Activated CD8-positive, alpha-beta memory T cell treated with anti-CD3 and anti-CD28 coated beads, Interleukin-2, amount 10 ng/mL, durations not matched to agents 7 days and 5 days (primary cell): ENCODE results near the gene ANK3. TPM values are rescaled to one million over a fixed set of nuclear protein-coding genes. Genes with fewer than 3 reads are reported as not detected.

Experiments used
- ATAC-seq: fragments of 150-1000 bp; cut with Tn5 transposase; one replicate; pipeline ENCODE4 v1.10.0; 2021; ENCODE audit warnings: moderate library complexity
- CTCF ChIA-PET: fragments of 350-600 bp; sonication (Branson Sonifier 250); formaldehyde crosslinking; loops from one replicate; lab custom pipeline; 2021; ENCODE audit warnings: antibody characterized with exemption; lab: Charles Lee
- DNase-seq: peaks from one replicate; pipeline ENCODE4 v3.0.0-alpha.2; 2020
- H3K27ac Mint-ChIP-seq: one replicate; pipeline ENCODE4 v1.8.0; 2021; ENCODE audit warnings: mild to moderate bottlenecking, mixed read lengths
- H3K27me3 Mint-ChIP-seq: one replicate; pipeline ENCODE4 v1.8.0; 2021; ENCODE audit warnings: mixed read lengths
- H3K36me3 Mint-ChIP-seq: one replicate; pipeline ENCODE4 v1.8.0; 2021; ENCODE audit warnings: mild to moderate bottlenecking, mixed read lengths
- H3K4me1 Mint-ChIP-seq: one replicate; pipeline ENCODE4 v1.8.0; 2021; ENCODE audit warnings: mixed read lengths
- H3K4me3 Mint-ChIP-seq: one replicate; pipeline ENCODE4 v1.8.0; 2021; ENCODE audit warnings: mild to moderate bottlenecking, moderate library complexity, mixed read lengths
- H3K9me3 Mint-ChIP-seq: one replicate; pipeline ENCODE4 v1.8.0; 2022; ENCODE audit warnings: low read depth, mixed read lengths
- total RNA-seq, 2 experiments: library from RNA; stranded (reverse); gene quantifications; one replicate each; pipeline ENCODE4 v1.2.3, GENCODE V29; 2021

The ANK3 gene
- total RNA-seq, 2 experiments from 2014 or later = 2.9 to 10.6 TPM

GRCh38 chr10:60186315-60187071 lies 203.2 kb downstream of the ANK3 start:
- H3K4me1 Mint-ChIP-seq = no peaks in the 10 kb centered on the region

GRCh38 chr10:60185421-60185820 lies 204.3 kb downstream of the ANK3 start:
- no peak for ATAC-seq

More at GRCh38 chr10:60186315-60187071, 203.2 kb downstream of the ANK3 start:
- DNase-seq (no peak), ATAC-seq (no peak)
- no peak overlapping the region for H3K27ac Mint-ChIP-seq
- H3K4me3 Mint-ChIP-seq = no peak overlapping the region
- no peaks in the 10 kb centered on the region for H3K36me3 Mint-ChIP-seq
- CTCF ChIA-PET = no interaction called here
- no peaks in the 10 kb centered on the region for H3K9me3 Mint-ChIP-seq
- peaks cover 7% of the 10 kb centered on the region for H3K27me3 Mint-ChIP-seq

GRCh38 chr10:60182691-60183090 lies 207.0 kb downstream of the ANK3 start:
- DNase-seq = no peak
- no peaks in the 10 kb centered on the region for H3K4me1 Mint-ChIP-seq
- no peak overlapping the region for H3K27ac Mint-ChIP-seq
- no peaks in the 10 kb centered on the region for H3K9me3 Mint-ChIP-seq
- CTCF ChIA-PET = no interaction called here
- no peak for ATAC-seq
- H3K36me3 Mint-ChIP-seq = no peaks in the 10 kb centered on the region
- H3K27me3 Mint-ChIP-seq = no peaks in the 10 kb centered on the region
- H3K4me3 Mint-ChIP-seq = no peak overlapping the region

More at GRCh38 chr10:60185421-60185820, 204.3 kb downstream of the ANK3 start:
- Mint-ChIP-seq H3K4me3 (no peak overlapping the region), H3K9me3 (no peaks in the 10 kb centered on the region), H3K27ac (no peak overlapping the region), H3K4me1 (no peaks in the 10 kb centered on the region), H3K27me3 (no peaks in the 10 kb centered on the region), H3K36me3 (no peaks in the 10 kb centered on the region)
- CTCF ChIA-PET = interaction anchor here (0.6 kb wide), 1 partner anchor 33 kb away, joined by 3 read pairs; no protein-coding TSS in a partner anchor
- DNase-seq = no peak

GRCh38 chr10:60176925-60177324 lies 212.8 kb downstream of the ANK3 start:
- CTCF ChIA-PET = no interaction called here
- ATAC-seq = no peak
- Mint-ChIP-seq H3K4me3 (no peak overlapping the region), H3K36me3 (no peaks in the 10 kb centered on the region), H3K27ac (no peak overlapping the region), H3K4me1 (no peaks in the 10 kb centered on the region), H3K9me3 (no peaks in the 10 kb centered on the region), H3K27me3 (no peaks in the 10 kb centered on the region)
- DNase-seq = no peak

GRCh38 chr10:60175441-60175971 lies 214.2 kb downstream of the ANK3 start:
- Mint-ChIP-seq H3K36me3 (no peaks in the 10 kb centered on the region), H3K27me3 (no peaks in the 10 kb centered on the region), H3K4me3 (no peak overlapping the region), H3K4me1 (no peaks in the 10 kb centered on the region), H3K9me3 (no peaks in the 10 kb centered on the region), H3K27ac (no peak overlapping the region)
- DNase-seq = no peak
- CTCF ChIA-PET = no interaction called here
- ATAC-seq = no peak

GRCh38 chr10:60172363-60172990 lies 217.2 kb downstream of the ANK3 start:
- no peak overlapping the region for H3K4me3 Mint-ChIP-seq
- H3K4me1 Mint-ChIP-seq = no peaks in the 10 kb centered on the region
- no peak for ATAC-seq
- no peaks in the 10 kb centered on the region for H3K36me3 Mint-ChIP-seq
- no peak for DNase-seq
- no peak overlapping the region for H3K27ac Mint-ChIP-seq
- no peaks in the 10 kb centered on the region for H3K9me3 Mint-ChIP-seq
- CTCF ChIA-PET = no interaction called here
- H3K27me3 Mint-ChIP-seq = no peaks in the 10 kb centered on the region

- H3K9me3 Mint-ChIP-seq = no peaks in the 10 kb centered on the region
- no peaks in the 10 kb centered on the region for H3K36me3 Mint-ChIP-seq
- no peak overlapping the region for H3K4me3 Mint-ChIP-seq
- CTCF ChIA-PET = no interaction called here
- no peak for DNase-seq
- H3K27ac Mint-ChIP-seq = no peak overlapping the region
- ATAC-seq = no peak
- H3K27me3 Mint-ChIP-seq = no peaks in the 10 kb centered on the region
- no peaks in the 10 kb centered on the region for H3K4me1 Mint-ChIP-seq
These were observed 218.2 kb downstream of the ANK3 start for GRCh38 chr10:60171436-60172013.

- CTCF ChIA-PET = no interaction called here
These were observed 219.4 kb downstream of the ANK3 start for GRCh38 chr10:60170250-60170649.

GRCh38 chr10:60169111-60169510 lies 220.6 kb downstream of the ANK3 start:
- H3K9me3 Mint-ChIP-seq = no peaks in the 10 kb centered on the region
- CTCF ChIA-PET = no interaction called here
- H3K4me3 Mint-ChIP-seq = no peak overlapping the region
- DNase-seq (no peak), ATAC-seq (no peak)
- H3K27ac Mint-ChIP-seq = no peak overlapping the region
- H3K4me1 Mint-ChIP-seq = no peaks in the 10 kb centered on the region
- no peaks in the 10 kb centered on the region for H3K36me3 Mint-ChIP-seq
- H3K27me3 Mint-ChIP-seq = no peaks in the 10 kb centered on the region

More at GRCh38 chr10:60170250-60170649, 219.4 kb downstream of the ANK3 start:
- no peaks in the 10 kb centered on the region for H3K36me3 Mint-ChIP-seq
- no peak for DNase-seq
- H3K27ac Mint-ChIP-seq = no peak overlapping the region
- H3K27me3 Mint-ChIP-seq = no peaks in the 10 kb centered on the region
- ATAC-seq = no peak
- no peak overlapping the region for H3K4me3 Mint-ChIP-seq
- no peaks in the 10 kb centered on the region for H3K9me3 Mint-ChIP-seq
- H3K4me1 Mint-ChIP-seq = no peaks in the 10 kb centered on the region

GRCh38 chr10:60167050-60167449 lies 222.6 kb downstream of the ANK3 start:
- Mint-ChIP-seq H3K36me3 (no peaks in the 10 kb centered on the region), H3K9me3 (no peaks in the 10 kb centered on the region), H3K27me3 (no peaks in the 10 kb centered on the region), H3K27ac (no peak overlapping the region), H3K4me3 (no peak overlapping the region), H3K4me1 (no peaks in the 10 kb centered on the region)
- DNase-seq (no peak), ATAC-seq (no peak)
- CTCF ChIA-PET = no interaction called here

- H3K36me3 Mint-ChIP-seq = no peaks in the 10 kb centered on the region
- no peak overlapping the region for H3K27ac Mint-ChIP-seq
- no peak for ATAC-seq
- H3K4me1 Mint-ChIP-seq = no peaks in the 10 kb centered on the region
- CTCF ChIA-PET = no interaction called here
- peaks cover 2% of the 10 kb centered on the region for H3K27me3 Mint-ChIP-seq
- no peak for DNase-seq
- no peaks in the 10 kb centered on the region for H3K9me3 Mint-ChIP-seq
- no peak overlapping the region for H3K4me3 Mint-ChIP-seq
These were observed 225.9 kb downstream of the ANK3 start for GRCh38 chr10:60163786-60164185.

- CTCF ChIA-PET = no interaction called here
These were observed 227.0 kb downstream of the ANK3 start for GRCh38 chr10:60162631-60163030.

GRCh38 chr10:60155943-60156683 lies 233.6 kb downstream of the ANK3 start:
- ATAC-seq (no peak), DNase-seq (no peak)
- Mint-ChIP-seq H3K4me3 (no peak overlapping the region), H3K27me3 (peaks cover 3% of the 10 kb centered on the region), H3K27ac (no peak overlapping the region), H3K9me3 (no peaks in the 10 kb centered on the region), H3K4me1 (no peaks in the 10 kb centered on the region), H3K36me3 (no peaks in the 10 kb centered on the region)
- CTCF ChIA-PET = no interaction called here

More at GRCh38 chr10:60162631-60163030, 227.0 kb downstream of the ANK3 start:
- no peak for DNase-seq
- no peaks in the 10 kb centered on the region for H3K9me3 Mint-ChIP-seq
- no peak for ATAC-seq
- H3K36me3 Mint-ChIP-seq = no peaks in the 10 kb centered on the region
- peaks cover 2% of the 10 kb centered on the region for H3K27me3 Mint-ChIP-seq
- H3K4me1 Mint-ChIP-seq = no peaks in the 10 kb centered on the region
- no peak overlapping the region for H3K4me3 Mint-ChIP-seq
- no peak overlapping the region for H3K27ac Mint-ChIP-seq
